Measurements from ENCODE around the gene SPAG5.

GRCh38 chr17:28550858-28551257 is 48.0 kb downstream of the SPAG5 start:
- TF ChIP-seq CTCF (IDR thresholded peaks at IDR 0.05 in 2 of 3, conservative IDR thresholded peaks at IDR 0.05 in 1 of 3; ENCODE audit: control insufficient read depth in 2 of 3, extremely low read depth in 1 of 3, insufficient read depth in 1 of 3, low read depth in 3 of 3, low read length in 3 of 3) (no peak), POLR2A (IDR thresholded peaks at IDR 0.05; ENCODE audit: low read depth, low read length) (no peak), IKZF1 (conservative IDR thresholded peaks at IDR 0.05) (no peak)

All from GM12878 (cell line).